HG03521 (cell line): Measurements from ENCODE around the gene PRDM1.

Experiments used
- ATAC-seq: cut with Tn5 transposase; IDR thresholded peaks from one replicate; pipeline ENCODE4 v1.9.1; 2021; ENCODE audit warnings: mild to moderate bottlenecking, moderate library complexity; ENCODE audit not compliant: unreplicated experiment

The PRDM1 gene

DNA sequence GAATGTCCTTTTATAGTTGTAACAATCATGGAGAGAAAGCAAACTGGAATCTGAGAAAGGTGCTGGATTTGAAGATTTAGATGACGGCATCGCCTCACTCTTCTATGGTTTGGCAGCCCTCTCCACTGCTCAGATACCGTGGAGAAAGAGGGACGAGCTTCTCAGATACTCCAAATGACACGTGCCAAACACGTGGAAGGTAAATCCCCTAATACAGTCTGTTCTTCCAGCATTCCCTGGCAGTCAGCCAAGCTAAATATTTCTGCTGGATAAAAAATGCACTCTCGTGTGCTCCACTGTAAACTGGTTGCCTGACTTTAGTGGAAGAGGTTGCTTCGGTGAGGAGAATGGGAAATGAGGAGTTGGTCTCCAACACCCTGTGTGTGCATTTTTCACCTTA lies 16.7 kb upstream of the PRDM1 start:
- no peak for ATAC-seq

DNA sequence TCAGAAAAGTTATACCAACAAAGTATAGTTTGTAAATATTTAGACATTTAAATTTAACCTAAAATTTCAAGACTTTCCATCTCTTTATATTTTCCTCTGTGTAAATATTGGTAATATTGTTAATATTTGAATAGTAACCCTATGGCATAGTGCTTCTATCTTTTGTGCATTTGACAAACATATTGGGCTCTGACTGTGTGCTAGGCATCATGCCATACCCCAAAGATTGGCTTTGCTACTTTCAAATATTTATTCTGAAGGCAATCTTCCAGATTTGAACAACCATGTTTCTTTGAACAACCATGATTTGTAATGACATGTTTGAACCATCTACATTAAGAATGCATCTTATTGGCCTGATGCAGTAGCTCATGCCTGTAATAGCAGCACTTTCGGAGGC lies 15.5 kb upstream of the PRDM1 start:
- no peak for ATAC-seq

DNA sequence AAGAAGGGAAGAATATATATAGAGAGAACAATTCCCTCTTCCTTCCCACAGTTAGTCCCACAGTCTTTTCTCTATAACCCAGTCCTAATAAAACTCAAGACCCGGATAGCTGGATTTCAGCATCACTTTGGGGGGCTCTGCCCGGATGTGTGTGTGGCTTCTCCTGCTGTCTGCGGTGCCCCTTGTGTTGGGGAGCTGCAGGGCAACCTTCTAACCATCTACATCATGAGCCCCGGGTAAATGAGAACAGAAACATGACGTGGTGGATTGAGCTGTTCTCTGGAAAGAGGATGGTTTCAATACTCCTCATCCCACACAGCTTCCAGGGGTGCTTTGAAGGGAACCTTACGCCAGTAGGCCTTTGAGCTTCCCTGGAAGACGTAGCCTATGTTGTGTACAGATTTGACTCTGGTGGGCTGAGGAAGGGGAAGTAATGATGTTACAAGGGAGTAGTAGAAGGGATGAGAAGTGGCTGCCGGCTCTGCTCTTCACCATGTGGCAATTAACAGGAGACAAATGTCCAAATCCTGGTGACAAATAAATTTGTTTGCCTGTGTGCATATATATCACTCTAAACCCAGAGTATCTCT lies 13.5 kb upstream of the PRDM1 start:
- ATAC-seq = no peak

- ATAC-seq = no peak
Measured at GRCh38 chr6:106074146-106074545, 12.0 kb upstream of the PRDM1 start.

DNA sequence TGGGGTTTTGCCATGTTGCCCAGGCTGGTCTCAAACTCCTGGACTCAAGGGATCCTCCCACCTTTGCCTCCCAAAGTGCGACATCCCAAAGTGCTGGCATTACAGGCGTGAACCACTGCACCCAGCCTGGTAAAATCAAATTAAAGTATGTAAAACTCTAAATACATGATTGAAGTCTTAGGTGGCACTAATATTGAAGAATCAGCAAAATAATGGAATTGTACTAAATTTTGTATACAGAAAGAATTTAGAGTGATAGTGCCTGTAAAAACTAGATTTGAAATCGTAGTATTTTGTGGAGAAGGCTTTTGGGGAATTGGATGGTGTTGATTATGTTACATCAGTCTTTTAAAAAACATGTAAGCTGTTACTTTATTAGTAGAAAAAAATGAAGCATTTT lies 10.0 kb upstream of the PRDM1 start:
- ATAC-seq = no peak

DNA sequence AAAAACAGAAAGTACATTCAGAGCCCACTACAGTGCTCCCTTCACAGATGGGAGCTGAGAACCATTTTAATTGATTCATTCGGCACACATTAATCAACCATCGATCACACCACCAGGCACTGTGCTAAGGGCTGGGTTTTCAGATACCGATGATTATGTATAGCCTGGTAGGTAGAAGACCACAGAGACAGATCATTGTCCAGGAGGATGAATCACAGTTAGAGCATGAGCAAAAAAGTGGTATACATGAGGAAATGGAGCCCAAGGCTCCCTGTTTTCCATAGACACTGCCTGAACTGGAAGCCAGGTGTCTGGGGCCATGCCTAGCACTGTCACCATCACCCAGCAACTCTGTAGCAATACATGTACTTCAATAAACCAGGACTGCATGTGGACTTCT lies 9.0 kb upstream of the PRDM1 start:
- no peak for ATAC-seq

DNA sequence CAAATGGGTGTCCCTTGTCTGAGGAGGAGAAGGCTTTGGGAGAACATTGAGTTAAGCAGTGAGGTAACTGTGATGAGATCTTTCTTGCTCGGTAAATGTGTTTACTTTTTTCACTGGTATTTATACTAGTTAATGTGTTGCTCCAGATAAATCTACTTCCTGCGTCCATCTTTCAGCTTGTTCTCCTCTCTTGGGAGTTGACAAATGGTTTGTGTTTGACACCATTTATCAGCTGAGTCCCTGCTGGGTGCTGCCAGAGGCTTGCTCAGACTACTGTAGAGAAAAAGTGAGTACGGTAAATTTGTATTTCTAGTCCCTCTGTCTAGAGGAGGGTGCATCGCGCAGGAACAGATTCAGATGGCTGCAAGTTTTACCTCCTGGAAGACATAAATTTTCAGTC lies 8.3 kb upstream of the PRDM1 start:
- no peak for ATAC-seq

DNA sequence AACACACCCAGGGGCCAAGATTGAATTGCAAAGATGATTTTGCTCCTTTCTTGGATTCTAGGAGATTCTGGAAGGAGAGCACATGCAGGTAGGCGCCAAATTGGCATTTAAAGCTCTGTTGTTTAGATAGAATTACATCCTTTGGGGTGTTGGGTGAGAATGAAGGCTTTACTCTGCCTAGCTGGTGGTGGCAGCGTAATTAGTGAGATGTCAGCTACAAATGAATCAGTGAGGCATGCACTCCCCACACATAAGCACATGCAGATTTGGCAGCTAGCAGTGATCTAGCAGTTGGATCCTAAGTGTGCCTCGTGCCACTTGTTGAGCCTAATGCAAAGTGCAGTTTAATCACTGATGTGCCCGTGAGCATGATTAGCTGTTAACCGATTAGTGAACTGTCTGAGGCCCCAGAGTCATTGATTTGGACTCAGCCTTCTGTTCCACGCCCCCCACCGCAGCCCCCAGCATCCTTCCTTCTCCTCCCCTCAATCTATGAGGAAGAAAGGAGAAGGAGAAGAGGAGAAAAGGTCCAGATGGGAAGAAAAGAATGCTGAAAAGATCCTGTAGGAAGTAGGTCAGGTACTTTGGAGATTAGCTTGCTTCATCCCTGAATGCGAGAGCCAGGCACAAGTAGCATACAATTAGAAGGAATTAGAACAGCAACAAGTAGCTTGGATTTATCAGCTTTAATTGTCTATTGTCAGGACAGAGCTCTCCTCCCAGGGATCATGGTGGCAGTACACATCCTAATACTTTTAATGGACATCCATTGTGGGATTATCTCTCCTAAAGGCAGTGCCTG lies 6.0 kb upstream of the PRDM1 start:
- ATAC-seq = no peak

DNA sequence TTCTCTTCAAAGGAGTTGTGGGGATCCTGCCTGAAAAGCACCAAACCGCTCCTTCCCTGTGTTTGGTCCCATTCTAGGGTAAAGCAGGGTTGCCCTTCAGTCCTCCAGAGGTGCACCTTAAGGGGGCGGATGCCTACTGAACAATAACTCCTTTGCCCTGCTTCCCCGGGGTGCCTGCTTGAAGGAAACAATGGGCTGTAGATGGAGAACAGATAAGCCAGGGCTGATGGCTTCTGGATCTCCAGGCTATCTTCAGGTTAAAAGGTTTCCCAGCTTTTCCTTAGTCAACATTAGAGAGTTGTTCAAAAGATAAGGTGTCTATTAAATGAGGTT lies 5.4 kb upstream of the PRDM1 start:
- no peak for ATAC-seq

DNA sequence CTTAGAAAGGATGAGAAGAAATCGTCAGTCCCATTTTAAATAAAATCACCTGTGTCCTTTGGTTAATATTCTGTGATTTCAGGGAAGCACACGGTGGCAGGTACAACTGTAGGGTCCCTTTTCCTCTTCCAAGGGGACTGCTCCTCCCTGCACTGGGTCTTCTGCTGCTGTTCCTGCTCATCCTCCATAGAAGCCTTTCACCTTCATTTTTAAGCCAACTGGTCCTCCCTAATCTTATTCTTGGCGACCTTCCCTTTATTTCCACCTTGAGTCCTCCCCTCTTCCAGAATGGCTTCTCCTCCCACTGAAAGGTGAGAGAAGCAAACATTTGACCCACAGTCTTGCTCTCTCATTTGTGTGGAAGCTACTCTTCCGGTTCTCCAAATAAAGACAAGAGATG lies 4.4 kb upstream of the PRDM1 start:
- no peak for ATAC-seq

DNA sequence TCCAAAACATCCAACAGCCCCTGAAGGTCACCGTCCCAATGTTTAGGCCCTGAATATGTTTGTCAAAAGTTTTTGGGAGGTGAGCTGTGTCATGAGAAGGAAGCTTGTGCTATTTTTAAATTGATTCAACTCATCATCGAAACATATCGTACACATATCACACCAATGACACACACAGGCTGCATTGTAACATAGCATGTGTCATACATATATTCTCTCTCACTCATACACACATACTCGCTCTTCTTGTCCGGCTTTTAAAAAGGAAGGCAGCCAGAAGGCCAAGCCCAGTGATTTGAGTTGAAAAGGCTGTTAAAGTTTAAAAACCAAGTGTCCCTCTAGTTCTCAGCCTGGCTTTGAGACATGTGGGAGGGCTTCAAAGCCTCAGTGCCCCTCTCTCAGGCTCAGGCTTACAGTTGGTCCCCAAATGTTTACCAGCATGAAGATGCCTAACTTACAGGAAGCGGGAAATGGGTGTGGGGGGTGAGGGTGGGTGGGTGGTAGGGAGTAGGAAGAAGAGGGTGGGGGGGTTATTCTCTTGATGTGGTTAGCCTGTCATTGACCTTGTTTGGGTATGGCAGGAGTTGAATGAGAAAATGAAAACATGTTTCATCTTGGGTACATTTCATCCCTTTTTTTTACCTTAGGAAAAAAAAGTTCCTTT lies 3.3 kb upstream of the PRDM1 start:
- ATAC-seq = no peak

- no peak for ATAC-seq
Measured at GRCh38 chr6:106083618-106084017, 2.5 kb upstream of the PRDM1 start.

DNA sequence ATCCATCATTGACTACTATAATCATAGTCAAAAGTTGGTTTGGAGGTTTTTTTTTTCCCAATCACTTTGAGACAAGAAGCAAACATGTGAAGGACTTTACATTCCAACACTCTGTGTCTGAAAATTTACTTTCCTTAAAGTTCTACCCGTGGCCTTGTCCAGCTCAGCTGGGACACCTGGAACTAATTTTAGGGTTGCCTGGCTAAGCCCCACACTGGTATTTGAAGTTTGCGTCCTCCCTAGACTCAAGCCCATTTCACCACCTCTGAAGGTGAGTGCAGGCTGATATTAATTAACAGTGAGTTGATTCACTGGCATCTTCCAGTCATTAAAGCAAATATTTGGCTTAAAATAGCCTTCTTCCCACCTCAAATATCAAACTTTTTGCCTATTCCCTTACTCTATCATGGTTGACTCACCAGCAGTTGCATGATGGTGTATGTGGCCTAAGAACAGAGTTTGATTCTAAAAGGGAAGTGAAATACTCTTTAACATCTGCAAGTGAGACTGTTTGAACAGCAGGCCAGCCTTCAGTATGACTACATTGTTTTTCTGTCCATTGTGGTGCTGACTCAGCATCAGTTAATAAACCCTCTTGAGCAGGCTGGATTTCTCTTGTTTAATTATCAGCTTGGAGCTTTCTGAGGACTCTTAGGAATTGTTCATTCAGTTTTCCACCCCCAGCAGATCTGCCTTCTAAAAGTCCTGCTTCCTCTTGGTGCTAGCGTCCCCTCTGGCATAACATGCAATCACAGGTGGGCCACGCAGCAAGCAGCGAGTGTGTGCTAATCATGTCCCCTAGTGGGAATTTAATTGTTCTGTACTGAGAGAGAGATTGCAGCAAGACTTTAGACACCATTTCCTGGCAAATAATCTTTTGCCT lies 1.8 kb upstream of the PRDM1 start:
- ATAC-seq = peak; percentile 69

GRCh38 chr6:106084989-106085691 lies 996 bp upstream of the PRDM1 start:
- ATAC-seq = no peak

DNA sequence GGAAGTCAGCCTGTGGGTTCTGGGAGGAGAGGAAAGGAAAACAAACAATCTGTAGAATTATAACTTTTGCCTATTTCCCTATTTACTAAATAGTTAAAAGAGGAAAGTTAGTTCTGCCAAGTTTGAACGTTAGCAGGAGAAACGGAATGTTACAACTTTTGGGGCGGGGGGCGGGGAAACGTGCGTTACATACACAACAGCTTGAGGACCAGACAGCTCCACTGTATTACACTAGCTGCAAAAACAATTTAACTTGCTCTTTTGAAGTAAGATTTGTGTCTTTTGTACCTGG lies 498 bp upstream of the PRDM1 start:
- ATAC-seq = no peak

- ATAC-seq = no peak
Measured at GRCh38 chr6:106086814-106087175, 659 bp downstream of the PRDM1 start.

GRCh38 chr6:106087548-106088325 lies 1.6 kb downstream of the PRDM1 start:
- no peak for ATAC-seq

DNA sequence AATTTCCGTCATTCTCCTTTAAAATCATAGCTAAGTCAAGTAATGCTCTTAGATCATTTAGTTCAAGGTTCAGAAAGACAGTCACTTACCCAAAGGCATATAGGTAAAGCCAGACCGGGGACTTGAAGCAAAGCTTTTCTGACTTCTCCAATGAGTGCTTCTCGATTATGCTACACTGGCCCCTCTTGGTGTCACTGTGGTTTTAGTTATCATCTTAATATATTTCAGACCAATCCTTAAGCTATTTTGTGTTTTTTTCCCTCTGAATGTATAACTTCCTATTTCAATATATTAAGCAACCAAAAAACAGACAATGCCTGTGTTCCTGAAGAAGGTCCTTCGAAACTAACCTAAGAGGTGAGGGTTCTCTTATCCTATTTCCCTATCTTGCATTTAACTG lies 3.9 kb downstream of the PRDM1 start:
- no peak for ATAC-seq

DNA sequence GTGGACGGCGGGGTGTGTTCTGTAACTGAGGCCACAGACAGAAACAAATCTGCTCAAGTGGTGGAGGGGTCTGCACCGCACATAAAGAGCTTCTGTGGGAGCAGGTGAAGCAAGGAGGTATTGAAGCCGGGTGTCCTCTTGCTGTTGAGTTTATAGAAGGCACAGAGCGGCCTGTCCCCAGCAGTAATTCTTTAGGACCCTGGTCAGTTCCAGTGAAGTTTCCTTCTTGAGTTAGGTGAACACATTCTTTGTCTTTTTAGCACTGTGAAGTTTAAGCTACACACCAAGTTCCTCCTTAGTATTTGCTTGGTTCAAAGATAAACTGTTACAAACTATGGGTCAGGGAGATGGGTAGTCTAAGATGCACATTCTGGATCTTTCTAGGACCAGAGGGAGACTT lies 6.1 kb downstream of the PRDM1 start:
- no peak for ATAC-seq

DNA sequence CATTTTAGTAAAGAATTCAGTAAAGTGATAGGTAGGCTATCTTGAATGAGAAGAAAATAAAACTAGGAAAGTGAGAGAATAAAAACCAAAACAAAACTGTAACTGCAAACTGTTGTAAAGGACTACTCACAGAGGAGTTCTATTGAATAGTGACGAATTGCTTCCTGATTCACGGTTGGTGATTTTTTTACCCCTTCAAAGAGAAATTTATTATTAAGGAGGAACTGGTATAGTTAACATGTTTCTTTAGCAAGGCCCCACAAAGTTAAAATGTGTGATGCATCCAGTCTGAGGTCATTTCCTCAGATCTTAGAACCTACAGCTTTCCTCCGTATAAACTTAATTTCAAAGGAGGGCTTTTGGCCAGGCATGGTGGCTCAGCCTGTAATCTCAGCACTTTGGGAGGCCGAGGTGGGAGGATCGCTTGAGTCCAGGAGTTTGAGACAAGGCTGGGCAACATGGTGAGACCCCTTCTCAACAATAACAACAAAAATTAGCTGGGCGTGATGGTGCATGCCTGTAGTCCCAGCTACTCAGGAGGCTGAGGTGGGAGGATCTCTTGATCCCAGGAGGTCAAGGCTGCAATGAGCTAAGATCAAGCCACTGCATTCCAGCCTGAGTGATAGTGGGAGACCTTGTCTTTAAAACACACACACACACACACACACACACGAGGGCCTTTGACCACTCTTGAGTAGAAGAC lies 8.3 kb downstream of the PRDM1 start:
- ATAC-seq = no peak
